ENCODE results near the gene ACVRL1.

Gene ACVRL1

GRCh38 chr12:51926064-51926632 is 18.8 kb downstream of the ACVRL1 start:
- TF ChIP-seq CREB1 (IDR thresholded peaks at IDR 0.05; ENCODE audit: low read depth) (no peak), EP300 (IDR thresholded peaks at IDR 0.05; ENCODE audit: borderline replicate concordance) (no peak), YY1 (IDR thresholded peaks at IDR 0.05; ENCODE audit: low read depth) (no peak), FOXM1 (IDR thresholded peaks at IDR 0.05; ENCODE audit: borderline replicate concordance, low read depth) (no peak), TEAD4 (IDR thresholded peaks at IDR 0.05) (no peak), MAX (IDR thresholded peaks at IDR 0.05) (no peak), REST (IDR thresholded peaks at IDR 0.05; ENCODE audit: low read depth) (no peak), TAF1 (IDR thresholded peaks at IDR 0.05; ENCODE audit: low read depth) (no peak), EGR1 (IDR thresholded peaks at IDR 0.05) (no peak), USF1 (IDR thresholded peaks at IDR 0.05) (no peak), RAD21 (IDR thresholded peaks at IDR 0.05; ENCODE audit: low read depth) (no peak), NFIC (IDR thresholded peaks at IDR 0.05) (no peak), CEBPB (IDR thresholded peaks at IDR 0.05) (no peak), TCF12 (IDR thresholded peaks at IDR 0.05; ENCODE audit: low read depth) (no peak), ZBTB7A (IDR thresholded peaks at IDR 0.05; ENCODE audit: low read depth) (no peak)

GRCh38 chr12:51926718-51927117 is 19.4 kb downstream of the ACVRL1 start:
- TF ChIP-seq REST (IDR thresholded peaks at IDR 0.05; ENCODE audit: low read depth) (no peak), USF1 (IDR thresholded peaks at IDR 0.05) (no peak), EGR1 (IDR thresholded peaks at IDR 0.05) (no peak), TAF1 (IDR thresholded peaks at IDR 0.05; ENCODE audit: low read depth) (no peak), RAD21 (IDR thresholded peaks at IDR 0.05; ENCODE audit: low read depth) (peak; percentile 76), EP300 (IDR thresholded peaks at IDR 0.05; ENCODE audit: borderline replicate concordance) (no peak)

- TF ChIP-seq CEBPB (IDR thresholded peaks at IDR 0.05): 0 out of 2 replicates have a peak, but pooled peaks have one; percentile 29
- TF ChIP-seq TAF1 (IDR thresholded peaks at IDR 0.05; ENCODE audit: low read depth): no peak
Measured at GRCh38 chr12:51932218-51933076, 25.1 kb downstream of the ACVRL1 start.

GRCh38 chr12:51934080-51934479 is 26.8 kb downstream of the ACVRL1 start:
- TF ChIP-seq FOXM1 (IDR thresholded peaks at IDR 0.05; ENCODE audit: borderline replicate concordance, low read depth) (no peak), NFIC (IDR thresholded peaks at IDR 0.05) (no peak), YY1 (IDR thresholded peaks at IDR 0.05; ENCODE audit: low read depth) (no peak), TEAD4 (IDR thresholded peaks at IDR 0.05) (no peak), CEBPB (IDR thresholded peaks at IDR 0.05) (no peak), EGR1 (IDR thresholded peaks at IDR 0.05) (no peak), ZBTB7A (IDR thresholded peaks at IDR 0.05; ENCODE audit: low read depth) (no peak)

- TF ChIP-seq RAD21 (IDR thresholded peaks at IDR 0.05; ENCODE audit: low read depth) (no peak), MAX (IDR thresholded peaks at IDR 0.05) (no peak), EP300 (IDR thresholded peaks at IDR 0.05; ENCODE audit: borderline replicate concordance) (no peak), CREB1 (IDR thresholded peaks at IDR 0.05; ENCODE audit: low read depth) (no peak), FOXM1 (IDR thresholded peaks at IDR 0.05; ENCODE audit: borderline replicate concordance, low read depth) (no peak), NFIC (IDR thresholded peaks at IDR 0.05) (no peak), USF1 (IDR thresholded peaks at IDR 0.05) (no peak), YY1 (IDR thresholded peaks at IDR 0.05; ENCODE audit: low read depth) (no peak), TEAD4 (IDR thresholded peaks at IDR 0.05) (no peak), EGR1 (IDR thresholded peaks at IDR 0.05) (no peak), TAF1 (IDR thresholded peaks at IDR 0.05; ENCODE audit: low read depth) (no peak), CEBPB (IDR thresholded peaks at IDR 0.05) (no peak), ZBTB7A (IDR thresholded peaks at IDR 0.05; ENCODE audit: low read depth) (no peak), REST (IDR thresholded peaks at IDR 0.05; ENCODE audit: low read depth) (no peak)
Measured at GRCh38 chr12:51937926-51938325, 30.6 kb downstream of the ACVRL1 start.

Measured in Ishikawa (cell line).